OCI-LY3 (cell line): ENCODE measurements around the gene DOCK2.

Experiments used
- H2AFZ ChIP-seq: fragments of 200-600, 300-600 bp; shearing (Covaris generic); 2 replicates; pipeline ENCODE4 v1.6.0; 2014; ENCODE audit warnings: antibody characterized with exemption, low read depth, low read length
- H3K27ac ChIP-seq: fragments of 200-600, 300-600 bp; sonication (generic); 2 replicates; pipeline ENCODE4 v1.5.1; 2014; ENCODE audit warnings: mild to moderate bottlenecking, low read length, moderate library complexity, mixed read lengths
- H3K27me3 ChIP-seq: fragments of 200-600, 300-600 bp; sonication (generic); 2 replicates; pipeline ENCODE4 v1.6.1; 2014; ENCODE audit warnings: low read depth, low read length, mixed read lengths
- H3K36me3 ChIP-seq: fragments of 200-600, 300-600 bp; sonication (generic); replicated peaks from 2 replicates; pipeline ENCODE3; 2014; ENCODE audit warnings: low read depth, low read length, mixed read lengths
- H3K4me1 ChIP-seq: fragments of 300-600, 200-600 bp; sonication (generic); 2 replicates; pipeline ENCODE4 v1.6.1; 2014; ENCODE audit warnings: low read length, mixed read lengths
- H3K4me2 ChIP-seq: fragments of 200-600, 300-600 bp; sonication (generic); 2 replicates; pipeline ENCODE4 v1.6.1; 2014; ENCODE audit warnings: low read length, mixed read lengths
- H3K4me3 ChIP-seq: fragments of 300-600, 200-600 bp; sonication (generic); 2 replicates; pipeline ENCODE4 v1.5.1; 2014; ENCODE audit warnings: antibody characterized with exemption, mild to moderate bottlenecking, low read length, moderate library complexity
- H3K79me2 ChIP-seq: fragments of 300-600, 200-600 bp; shearing (Covaris generic); 2 replicates; pipeline ENCODE4 v1.6.1; 2014; ENCODE audit warnings: mild to moderate bottlenecking, low read length, mixed read lengths
- H3K9ac ChIP-seq: fragments of 300-600, 200-600 bp; shearing (Covaris generic); 2 replicates; pipeline ENCODE4 v1.6.0; 2014; ENCODE audit warnings: mild to moderate bottlenecking, low read length, moderate library complexity
- H3K9me3 ChIP-seq: fragments of 200-600, 300-600 bp; shearing (Covaris generic); 2 replicates; pipeline ENCODE4 v1.6.1; 2014; ENCODE audit warnings: low read length, mixed read lengths; ENCODE audit not compliant: insufficient read depth
- H4K20me1 ChIP-seq: fragments of 200-600, 300-600 bp; sonication (generic); 2 replicates; pipeline ENCODE4 v1.6.1; 2016; ENCODE audit warnings: low read length, mixed read lengths; ENCODE audit not compliant: insufficient read depth
- EZH2phosphoT487 ChIP-seq: fragments of 200-600 bp; shearing (Covaris generic); IDR thresholded peaks from 2 replicates; pipeline ENCODE4 v1.6.1; 2018; ENCODE audit warnings: antibody characterized with exemption, mixed run types, low read depth
- TF ChIP-seq, protein P1 (sequence below): fragments of 200-600, 300-600 bp; sonication (generic); IDR thresholded peaks from 2 replicates; pipeline ENCODE4 v1.5.1; 2014; ENCODE audit warnings: antibody characterized with exemption, low read length, low read depth

Gene DOCK2

DNA sequence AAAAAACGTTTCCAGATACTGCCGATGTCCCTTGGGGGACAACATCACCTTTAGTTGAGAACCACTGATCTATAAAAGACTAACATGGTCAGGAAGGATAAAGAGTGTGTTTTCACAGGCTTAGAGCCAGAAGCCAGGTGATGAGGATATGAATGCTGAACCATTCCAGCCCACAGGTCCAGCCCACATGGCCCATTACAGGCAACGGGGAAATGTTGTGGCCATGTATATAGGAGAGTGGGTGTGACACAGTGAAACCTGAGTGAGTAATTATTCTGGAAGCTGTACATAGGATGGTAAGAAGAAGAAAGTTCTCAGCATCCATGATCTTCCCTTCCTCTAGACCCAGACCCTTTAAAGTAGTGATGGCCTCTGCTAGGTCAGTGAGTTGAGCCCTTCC lies 412.6 kb downstream of the DOCK2 start:
- H3K4me1 ChIP-seq: no peaks in the 10 kb centered on the region
- no peaks in the 10 kb centered on the region for H3K27me3 ChIP-seq
- no peaks in the 10 kb centered on the region for H3K79me2 ChIP-seq
- H3K9ac ChIP-seq: no peak overlapping the region
- peaks cover 72% of the 10 kb centered on the region for H3K36me3 ChIP-seq
- no peak overlapping the region for H3K4me3 ChIP-seq
- no peaks in the 10 kb centered on the region for H3K9me3 ChIP-seq
- no peak overlapping the region for H3K4me2 ChIP-seq
- H2AFZ ChIP-seq: no peak overlapping the region
- TF ChIP-seq, protein P1, sequence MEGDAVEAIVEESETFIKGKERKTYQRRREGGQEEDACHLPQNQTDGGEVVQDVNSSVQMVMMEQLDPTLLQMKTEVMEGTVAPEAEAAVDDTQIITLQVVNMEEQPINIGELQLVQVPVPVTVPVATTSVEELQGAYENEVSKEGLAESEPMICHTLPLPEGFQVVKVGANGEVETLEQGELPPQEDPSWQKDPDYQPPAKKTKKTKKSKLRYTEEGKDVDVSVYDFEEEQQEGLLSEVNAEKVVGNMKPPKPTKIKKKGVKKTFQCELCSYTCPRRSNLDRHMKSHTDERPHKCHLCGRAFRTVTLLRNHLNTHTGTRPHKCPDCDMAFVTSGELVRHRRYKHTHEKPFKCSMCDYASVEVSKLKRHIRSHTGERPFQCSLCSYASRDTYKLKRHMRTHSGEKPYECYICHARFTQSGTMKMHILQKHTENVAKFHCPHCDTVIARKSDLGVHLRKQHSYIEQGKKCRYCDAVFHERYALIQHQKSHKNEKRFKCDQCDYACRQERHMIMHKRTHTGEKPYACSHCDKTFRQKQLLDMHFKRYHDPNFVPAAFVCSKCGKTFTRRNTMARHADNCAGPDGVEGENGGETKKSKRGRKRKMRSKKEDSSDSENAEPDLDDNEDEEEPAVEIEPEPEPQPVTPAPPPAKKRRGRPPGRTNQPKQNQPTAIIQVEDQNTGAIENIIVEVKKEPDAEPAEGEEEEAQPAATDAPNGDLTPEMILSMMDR: no peak
- no peak for TF ChIP-seq EZH2phosphoT487
- H4K20me1 ChIP-seq: no peaks in the 10 kb centered on the region
- no peak overlapping the region for H3K27ac ChIP-seq

DNA sequence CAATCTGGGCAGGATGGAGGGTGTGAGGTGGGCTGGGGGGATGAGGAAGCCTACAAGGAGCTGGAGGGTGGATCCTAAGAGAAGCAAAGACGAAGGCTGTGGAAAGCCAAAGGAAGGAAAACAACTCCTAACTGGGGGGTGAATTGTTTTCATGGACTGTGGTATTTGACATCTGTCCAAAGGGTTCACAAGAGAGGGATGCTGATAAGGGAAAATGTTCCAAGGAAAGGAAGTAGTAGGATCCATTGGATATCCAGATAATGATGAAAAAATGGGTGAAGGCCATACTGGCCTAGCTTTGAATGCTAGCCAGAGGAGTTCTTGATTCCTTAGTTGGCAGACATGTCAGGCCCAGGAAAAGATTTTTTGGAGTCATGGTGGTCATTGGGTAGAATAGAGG lies 416.8 kb downstream of the DOCK2 start:
- H3K4me2 ChIP-seq: no peak overlapping the region
- no peak overlapping the region for H2AFZ ChIP-seq
- no peak overlapping the region for H3K9ac ChIP-seq
- peaks cover 80% of the 10 kb centered on the region for H3K36me3 ChIP-seq
- H3K4me3 ChIP-seq: no peak overlapping the region
- H3K79me2 ChIP-seq: no peaks in the 10 kb centered on the region
- no peak overlapping the region for H3K27ac ChIP-seq
- TF ChIP-seq EZH2phosphoT487: no peak
- TF ChIP-seq, protein P1: no peak
- no peaks in the 10 kb centered on the region for H3K27me3 ChIP-seq
- no peaks in the 10 kb centered on the region for H4K20me1 ChIP-seq
- H3K9me3 ChIP-seq: no peaks in the 10 kb centered on the region
- H3K4me1 ChIP-seq: no peaks in the 10 kb centered on the region

DNA sequence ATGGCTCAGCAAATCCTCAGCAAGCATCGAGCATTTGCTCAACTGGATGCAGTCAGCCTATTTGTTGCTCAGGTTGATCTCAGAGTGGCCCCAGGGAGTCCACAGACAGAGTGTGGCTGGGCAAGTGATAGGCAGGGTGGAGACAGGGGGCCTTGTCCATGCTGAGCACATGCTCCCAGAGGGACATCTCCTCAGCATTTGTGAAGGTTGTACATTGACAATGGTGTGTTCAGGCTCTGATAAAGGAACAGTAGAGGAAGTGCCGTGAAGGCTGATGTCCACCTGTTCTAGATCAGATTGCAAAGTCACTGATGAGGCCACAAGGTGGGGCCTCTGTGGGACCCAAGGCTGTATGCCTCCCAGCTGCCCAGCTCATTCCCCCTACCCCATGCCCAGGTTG lies 418.5 kb downstream of the DOCK2 start:
- Histone ChIP-seq H3K4me3 (no peak overlapping the region), H3K36me3 (peaks cover 88% of the 10 kb centered on the region), H3K4me1 (no peaks in the 10 kb centered on the region), H3K9me3 (no peaks in the 10 kb centered on the region), H3K9ac (no peak overlapping the region), H3K27me3 (no peaks in the 10 kb centered on the region), H4K20me1 (no peaks in the 10 kb centered on the region), H3K79me2 (no peaks in the 10 kb centered on the region), H3K4me2 (no peak overlapping the region), H2AFZ (no peak overlapping the region), H3K27ac (no peak overlapping the region)
- TF ChIP-seq, protein P1: no peak
- no peak for TF ChIP-seq EZH2phosphoT487

DNA sequence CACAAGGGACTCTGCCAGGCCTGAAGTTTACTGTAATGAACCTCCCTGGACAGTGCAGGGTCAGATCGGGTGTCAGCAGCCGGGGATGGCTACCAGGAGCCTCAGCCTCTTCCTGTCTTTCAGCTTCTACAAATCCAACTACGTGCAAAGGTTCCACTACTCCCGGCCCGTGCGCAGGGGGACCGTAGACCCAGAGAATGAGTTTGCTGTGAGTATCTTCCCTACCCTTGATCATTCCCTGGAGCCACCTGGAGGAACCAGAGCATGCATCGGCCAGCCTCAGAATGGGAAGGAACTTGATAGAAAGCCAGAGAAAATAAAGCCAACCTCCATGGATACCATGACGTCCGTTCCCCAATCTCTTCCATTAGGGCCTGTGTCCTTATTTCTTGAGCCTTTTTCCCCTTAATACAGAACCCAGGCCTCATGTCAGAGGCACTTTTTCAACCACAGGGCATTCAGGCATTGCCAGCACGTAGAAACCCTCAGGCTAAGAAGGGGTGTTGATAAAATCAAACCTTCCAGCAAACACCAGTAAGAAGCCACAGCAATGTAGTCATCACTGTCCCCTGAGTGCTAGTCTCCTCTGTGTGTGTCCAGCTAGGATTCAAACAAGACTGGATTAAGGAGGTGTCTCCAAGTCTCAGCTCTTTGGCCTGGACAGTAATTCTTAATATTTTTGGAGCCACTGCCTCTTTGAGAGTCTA lies 419.6 kb downstream of the DOCK2 start:
- H3K9me3 ChIP-seq: no peaks in the 10 kb centered on the region
- H3K4me1 ChIP-seq: no peaks in the 10 kb centered on the region
- no peak overlapping the region for H3K4me3 ChIP-seq
- no peak overlapping the region for H3K27ac ChIP-seq
- H3K36me3 ChIP-seq: peaks cover 77% of the 10 kb centered on the region
- TF ChIP-seq EZH2phosphoT487: no peak
- TF ChIP-seq, protein P1: no peak
- no peaks in the 10 kb centered on the region for H4K20me1 ChIP-seq
- no peaks in the 10 kb centered on the region for H3K27me3 ChIP-seq
- H3K9ac ChIP-seq: no peak overlapping the region
- H3K4me2 ChIP-seq: no peak overlapping the region
- no peak overlapping the region for H2AFZ ChIP-seq
- H3K79me2 ChIP-seq: no peaks in the 10 kb centered on the region
